CD14-positive monocyte (primary cell): ENCODE measurements around the gene SNPH. TPM values are rescaled to one million over a fixed set of nuclear protein-coding genes. Genes with fewer than 3 reads are reported as not detected.

ENCODE experiments used
- DNase-seq, 3 donors: peaks; one replicate each; pipeline ENCODE4 v3.0.0-alpha.2; 2011 to 2022
- H2AFZ ChIP-seq: 2 replicates; pipeline ENCODE4 v1.6.0; 2012; ENCODE audit warnings: mild to moderate bottlenecking, low read depth, low read length, inconsistent platforms; ENCODE audit not compliant: insufficient read depth, poor library complexity, severe bottlenecking
- H3K27ac ChIP-seq, 2 donors: 1 replicate in 1 of 2; 2 replicates in 1 of 2; pipeline ENCODE4 v1.5.1; 2012 to 2013; ENCODE audit warnings: low read length in 2 of 2, control low read depth in 1 of 2, inconsistent platforms in 1 of 2, low read depth in 1 of 2, mild to moderate bottlenecking in 1 of 2
- H3K27me3 ChIP-seq, 2 donors: one replicate each; pipeline versions ENCODE4 v1.6.0 to v1.6.1; 2011 to 2013; ENCODE audit warnings: low read length in 2 of 2; ENCODE audit not compliant: control insufficient read depth in 2 of 2, insufficient read depth in 2 of 2
- H3K36me3 ChIP-seq, 2 donors: replicated peaks in 1 of 2; 1 replicate in 1 of 2; 2 replicates in 1 of 2; pipeline versions ENCODE4 v1.5.1 to v1.6.1; 2012 to 2013; ENCODE audit warnings: low read length in 2 of 2, control low read depth in 1 of 2, inconsistent platforms in 1 of 2, mild to moderate bottlenecking in 1 of 2; ENCODE audit not compliant: insufficient read depth in 2 of 2, control insufficient read depth in 1 of 2
- H3K4me1 ChIP-seq, 2 donors: 1 replicate in 1 of 2; 2 replicates in 1 of 2; pipeline versions ENCODE4 v1.5.1 to v1.6.1; 2012 to 2013; ENCODE audit warnings: low read length in 2 of 2, control low read depth in 1 of 2, inconsistent platforms in 1 of 2, mild to moderate bottlenecking in 1 of 2, moderate library complexity in 1 of 2; ENCODE audit not compliant: insufficient read depth in 2 of 2, control insufficient read depth in 1 of 2
- H3K4me2 ChIP-seq: replicated peaks from 2 replicates; pipeline ENCODE3; 2012; ENCODE audit warnings: low read length, moderate library complexity, mild to moderate bottlenecking; ENCODE audit not compliant: poor library complexity, severe bottlenecking; ENCODE audit errors: extremely low read depth
- H3K4me3 ChIP-seq, 3 experiments: fragments of 200-600 bp in 1 of 3; sonication (generic) in 1 of 3; replicated peaks in 1 of 3; 1 replicate in 2 of 3; 2 replicates in 1 of 3; pipeline ENCODE4 v1.5.1; 2011 to 2013; ENCODE audit warnings: low read length in 3 of 3, mild to moderate bottlenecking in 3 of 3, control low read depth in 2 of 3, low read depth in 2 of 3, inconsistent platforms in 1 of 3, moderate library complexity in 1 of 3
- H3K79me2 ChIP-seq: 2 replicates; pipeline ENCODE4 v1.6.0; 2012; ENCODE audit warnings: mild to moderate bottlenecking, control low read depth, inconsistent platforms, low read length, moderate library complexity; ENCODE audit not compliant: insufficient read depth
- H3K9ac ChIP-seq: 2 replicates; pipeline ENCODE4 v1.6.0; 2017; ENCODE audit warnings: low read length, mild to moderate bottlenecking; ENCODE audit not compliant: insufficient read depth, poor library complexity, severe bottlenecking
- H3K9me3 ChIP-seq, 2 donors: replicated peaks in 1 of 2; 1 replicate in 1 of 2; 2 replicates in 1 of 2; pipeline versions ENCODE4 v1.5.1 to v1.6.1; 2012 to 2013; ENCODE audit warnings: low read length in 2 of 2, control low read depth in 1 of 2; ENCODE audit not compliant: control insufficient read depth in 1 of 2, insufficient read depth in 1 of 2
- H4K20me1 ChIP-seq: 2 replicates; pipeline ENCODE4 v1.6.0; 2012; ENCODE audit warnings: mild to moderate bottlenecking, low read length, control low read depth, moderate library complexity; ENCODE audit not compliant: insufficient read depth
- H3K27ac Mint-ChIP-seq, 7 donors: one replicate each; pipeline ENCODE4 v1.8.0; 2020; ENCODE audit warnings: mild to moderate bottlenecking in 7 of 7, mixed read lengths in 7 of 7, moderate library complexity in 6 of 7, inconsistent platforms in 2 of 7
- H3K27me3 Mint-ChIP-seq, 3 donors: one replicate each; pipeline ENCODE4 v1.8.0; 2021 to 2022; ENCODE audit warnings: low read depth in 3 of 3, mild to moderate bottlenecking in 3 of 3, mixed read lengths in 3 of 3, moderate library complexity in 3 of 3, inconsistent platforms in 1 of 3
- H3K36me3 Mint-ChIP-seq, 2 donors: one replicate each; pipeline ENCODE4 v1.8.0; 2020; ENCODE audit warnings: mixed read lengths in 2 of 2, inconsistent platforms in 1 of 2, mild to moderate bottlenecking in 1 of 2
- H3K4me1 Mint-ChIP-seq: one replicate; pipeline ENCODE4 v1.8.0; 2020; ENCODE audit warnings: mild to moderate bottlenecking, mixed read lengths
- H3K4me3 Mint-ChIP-seq, 2 donors: one replicate each; pipeline ENCODE4 v1.8.0; 2020; ENCODE audit warnings: mild to moderate bottlenecking in 2 of 2, mixed read lengths in 2 of 2, moderate library complexity in 1 of 2
- H3K9me3 Mint-ChIP-seq, 7 donors: one replicate each; pipeline ENCODE4 v1.8.0; 2020 to 2022; ENCODE audit warnings: mixed read lengths in 7 of 7, mild to moderate bottlenecking in 6 of 7, moderate library complexity in 6 of 7, inconsistent platforms in 2 of 7
- CTCF ChIP-seq: fragments of 200-600 bp; IDR thresholded peaks from one replicate; pipeline ENCODE4 v1.8.0; 2022; ENCODE audit warnings: antibody characterized with exemption, mild to moderate bottlenecking
- WGBS: methylation state at CpG from one replicate; pipeline ENCODE4 v1.1.5; 2013; ENCODE audit warnings: missing lambda C conversion rate; ENCODE audit not compliant: insufficient coverage; 5-methylcytosine and 5-hydroxymethylcytosine counted together
- intact Hi-C, 2 donors: fragments of 100-400 bp; cut with micrococcal nuclease; formaldehyde crosslinking; loops; one replicate each; pipeline versions ENCODE4 v1.15.0 to v1.15.1; 2023
- polyA plus RNA-seq, 3 donors: library from polyadenylated mRNA; depleted of rRNA in 1 of 3; unstranded in 2 of 3; stranded (reverse) in 1 of 3; fragments of 300-500 nt in 2 of 3; fragments of >200 nt in 1 of 3; fragmentation: Illumina TruSeq in 2 of 3; gene quantifications; 1 replicate in 2 of 3; 2 replicates in 1 of 3; pipeline ENCODE4 v1.2.3, GENCODE V29; 2012 to 2021

The SNPH gene
- polyA plus RNA-seq, 3 donors = 0.07 to 0.10 TPM; not detected in 1

- Histone ChIP-seq H3K36me3 (no peaks in the 10 kb centered on the region), H3K4me3 (no peak overlapping the region), H3K27me3 (no peaks in the 10 kb centered on the region), H3K27ac (no peak overlapping the region), H4K20me1 (no peaks in the 10 kb centered on the region), H3K4me1 (peaks cover 5 to 6% of the 10 kb centered on the region in 2 donors), H3K79me2 (no peaks in the 10 kb centered on the region), H3K4me2 (no peak overlapping the region), H3K9me3 (no peaks in the 10 kb centered on the region), H3K9ac (no peak overlapping the region), H2AFZ (no peak overlapping the region)
- Mint-ChIP-seq H3K36me3 (no peaks in the 10 kb centered on the region), H3K4me1 (no peaks in the 10 kb centered on the region), H3K27ac (no peak overlapping the region), H3K9me3 (no peaks in the 10 kb centered on the region), H3K4me3 (no peak overlapping the region), H3K27me3 (peaks cover 0 to 3% (median under 1%) of the 10 kb centered on the region in 3 donors)
- no peak for TF ChIP-seq CTCF
- WGBS = 84% methylated on average over 4 of the region's 9 CpGs
- intact Hi-C loops = no loop called here
- DNase-seq = no peak
These were observed 42.6 kb downstream of the SNPH start for GRCh38 chr20:1308702-1309095.

- Histone ChIP-seq H3K4me1 (peaks cover 6 to 7% of the 10 kb centered on the region in 2 donors), H3K79me2 (no peaks in the 10 kb centered on the region), H3K9ac (no peak overlapping the region), H3K27ac (no peak overlapping the region), H3K36me3 (no peaks in the 10 kb centered on the region), H3K9me3 (no peaks in the 10 kb centered on the region), H3K4me3 (no peak overlapping the region), H3K27me3 (no peaks in the 10 kb centered on the region), H2AFZ (no peak overlapping the region), H3K4me2 (no peak overlapping the region), H4K20me1 (no peaks in the 10 kb centered on the region)
- no peak for TF ChIP-seq CTCF
- Mint-ChIP-seq H3K9me3 (no peaks in the 10 kb centered on the region), H3K4me1 (no peaks in the 10 kb centered on the region), H3K36me3 (no peaks in the 10 kb centered on the region), H3K27me3 (peaks cover 0 to 3% (median 0%) of the 10 kb centered on the region in 3 donors), H3K4me3 (no peak overlapping the region), H3K27ac (no peak overlapping the region)
- intact Hi-C loops = no loop called here
- 95% methylated on average over 11 of the region's 12 CpGs for WGBS
- no peak for DNase-seq
These were observed 43.3 kb downstream of the SNPH start for GRCh38 chr20:1309439-1309847.
